Pancreas (tissue), 10 donors: Measurements from ENCODE around the gene ROM1. TPM values are rescaled to one million over a fixed set of nuclear protein-coding genes. Genes with fewer than 3 reads are reported as not detected.

ENCODE experiments used
- ATAC-seq, 4 donors: fragments of 200-7000 bp; cut with Tn5 transposase; one replicate each; pipeline versions ENCODE4 v1.8.0 to v1.9.1; 2020; ENCODE audit warnings: mild to moderate bottlenecking in 4 of 4, moderate library complexity in 4 of 4
- DNase-seq, 6 donors: peaks; one replicate each; pipeline ENCODE4 v3.0.0-alpha.2; 2020
- FAIRE-seq: peaks from 2 replicates; lab custom pipeline; 2012; peaks lifted over from hg19 to GRCh38; lab: Jason Lieb, UNC
- H3K27ac ChIP-seq, 4 donors: fragments of 200-600 bp; sonication (generic); 1 replicate in 3 of 4; 2 replicates in 1 of 4; pipeline versions ENCODE4 v1.5.0 to v1.8.0; 2020
- H3K27me3 ChIP-seq, 4 donors: fragments of 200-600 bp; one replicate each; pipeline ENCODE4 v1.8.0; 2021
- H3K36me3 ChIP-seq, 3 donors: fragments of 200-600 bp; sonication (generic) in 1 of 3; one replicate each; pipeline versions ENCODE4 v1.5.0 to v1.8.0; 2020 to 2021
- H3K4me1 ChIP-seq, 3 donors: fragments of 200-600 bp; one replicate each; pipeline ENCODE4 v1.8.0; 2021
- H3K4me3 ChIP-seq, 4 donors: fragments of 200-600 bp; sonication (generic) in 2 of 4; one replicate each; pipeline versions ENCODE4 v1.5.0 to v1.8.0; 2020 to 2021
- H3K9me3 ChIP-seq, 4 donors: fragments of 200-600 bp; one replicate each; pipeline ENCODE4 v1.8.0; 2021
- WGBS, 2 donors: extraction: QIAGEN DNeasy Blood & Tissue Kit; methylation state at CpG; one replicate each; pipeline ENCODE4 v1.1.7; 2013; 5-methylcytosine and 5-hydroxymethylcytosine counted together
- intact Hi-C, 3 donors: fragments of 100-400 bp; cut with DNase I; formaldehyde crosslinking; loops; one replicate each; pipeline versions ENCODE4 v1.11.1 to v1.14.2; 2022
- polyA plus RNA-seq, 2 donors: library from polyadenylated mRNA; stranded (reverse); fragments of 200-250 nt; gene quantifications; one replicate each; pipeline ENCODE4 v1.2.3, GENCODE V29; 2013
- total RNA-seq, 6 donors: library from RNA; stranded (reverse); fragmentation: NEBNext Ultra II Directional in 4 of 6; extraction: Animal tissue kit (Norgen Biotek cat#: 25700) in 4 of 6; gene quantifications; one replicate each; pipeline versions ENCODE4 v1.2.1 to v1.2.4, GENCODE V29; 2021 to 2023
- TF ChIP-seq, protein P1 (sequence below), 4 donors: fragments of 200-600 bp; sonication (generic) in 3 of 4; IDR thresholded peaks; one replicate each; pipeline versions ENCODE4 v1.5.0 to v1.8.0; 2021; ENCODE audit warnings: antibody characterized with exemption in 4 of 4
- donor health status: healthy with polysubstance abuse.
- donor health status: DM: no; HTN: no; CAD: no; lungs with moderate emphysema.
- donor health status: DM: no; HTN: no; CAD: no.
- donor health status: control.
- donor health status: control.
- donor health status: Bipolar disorder and iron deficiency.
- donor health status: DM: yes; HTN: yes; CAD: no.
- donor health status: DM: no; HTN: no; CAD: no.
- donor health status: DM: no; HTN: no; CAD: no.
- donor health status: DM: yes; HTN: yes; CAD: no.

The ROM1 gene
- total and polyA plus RNA-seq, 8 donors: 0.65 to 5.6 (median 1.8) TPM

DNA sequence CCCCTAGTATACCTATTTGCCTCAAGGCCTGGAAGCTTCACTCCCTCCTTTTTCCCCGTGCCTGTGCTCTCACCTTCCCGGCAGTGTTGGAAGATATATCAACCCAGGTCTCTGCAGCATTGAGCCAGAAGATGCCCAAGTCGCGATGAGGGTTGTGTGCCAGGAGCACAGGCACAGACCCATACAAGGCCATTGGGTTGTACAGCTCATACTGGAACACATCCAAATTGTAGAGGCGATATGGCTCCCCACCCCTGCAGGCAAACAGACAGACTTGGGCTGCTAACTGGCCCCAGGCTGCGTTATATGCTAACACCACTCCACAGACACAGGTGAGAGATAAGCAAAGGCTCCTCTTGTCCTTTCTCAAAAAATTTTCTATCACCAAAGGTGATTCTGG lies 19.4 kb downstream of the ROM1 start:
- no peak for DNase-seq
- Histone ChIP-seq H3K4me3 (no peak overlapping the region), H3K36me3 (peaks cover 3 to 93% (median 45%) of the 10 kb centered on the region in 3 donors), H3K9me3 (no peaks in the 10 kb centered on the region), H3K4me1 (no peaks in the 10 kb centered on the region), H3K27me3 (no peaks in the 10 kb centered on the region), H3K27ac (no peak overlapping the region)
- TF ChIP-seq, protein P1, sequence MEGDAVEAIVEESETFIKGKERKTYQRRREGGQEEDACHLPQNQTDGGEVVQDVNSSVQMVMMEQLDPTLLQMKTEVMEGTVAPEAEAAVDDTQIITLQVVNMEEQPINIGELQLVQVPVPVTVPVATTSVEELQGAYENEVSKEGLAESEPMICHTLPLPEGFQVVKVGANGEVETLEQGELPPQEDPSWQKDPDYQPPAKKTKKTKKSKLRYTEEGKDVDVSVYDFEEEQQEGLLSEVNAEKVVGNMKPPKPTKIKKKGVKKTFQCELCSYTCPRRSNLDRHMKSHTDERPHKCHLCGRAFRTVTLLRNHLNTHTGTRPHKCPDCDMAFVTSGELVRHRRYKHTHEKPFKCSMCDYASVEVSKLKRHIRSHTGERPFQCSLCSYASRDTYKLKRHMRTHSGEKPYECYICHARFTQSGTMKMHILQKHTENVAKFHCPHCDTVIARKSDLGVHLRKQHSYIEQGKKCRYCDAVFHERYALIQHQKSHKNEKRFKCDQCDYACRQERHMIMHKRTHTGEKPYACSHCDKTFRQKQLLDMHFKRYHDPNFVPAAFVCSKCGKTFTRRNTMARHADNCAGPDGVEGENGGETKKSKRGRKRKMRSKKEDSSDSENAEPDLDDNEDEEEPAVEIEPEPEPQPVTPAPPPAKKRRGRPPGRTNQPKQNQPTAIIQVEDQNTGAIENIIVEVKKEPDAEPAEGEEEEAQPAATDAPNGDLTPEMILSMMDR (IDR thresholded peaks at IDR 0.05): no peak
- FAIRE-seq: no peak
- ATAC-seq: peak in 1 of 4 donors; percentile 28
- WGBS, 2 donors: 65 to 71% methylated on average over 6 of the region's 6 CpGs
- intact Hi-C loops: no loop called here

DNA sequence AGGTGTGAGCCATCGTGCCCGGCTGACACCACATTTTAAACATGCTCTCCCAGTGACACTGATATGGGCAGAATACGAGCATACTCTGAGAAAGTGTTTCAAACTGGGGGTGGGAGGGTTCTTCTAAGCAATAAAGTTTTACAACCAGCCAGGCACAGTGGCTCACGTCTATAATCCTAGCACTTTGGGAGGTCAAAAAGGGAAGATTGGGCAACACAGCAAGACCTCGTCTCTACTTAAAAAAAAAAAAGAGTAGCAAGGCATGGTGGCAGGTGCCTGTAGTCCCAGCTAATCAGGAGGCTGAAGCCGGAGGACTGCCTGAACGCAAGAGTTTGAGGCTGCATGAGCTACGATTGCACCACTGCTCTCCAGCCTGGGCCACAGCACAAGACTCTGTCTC lies 31.2 kb downstream of the ROM1 start:
- H3K9me3 ChIP-seq: no peaks in the 10 kb centered on the region
- H3K4me3 ChIP-seq: no peak overlapping the region
- H3K27me3 ChIP-seq: no peaks in the 10 kb centered on the region
- no peak overlapping the region for H3K27ac ChIP-seq
- peaks cover 6 to 13% (median 8%) of the 10 kb centered on the region in 3 donors for H3K4me1 ChIP-seq
- ATAC-seq (no peak), FAIRE-seq (no peak), DNase-seq (no peak)
- intact Hi-C loops: no loop called here
- TF ChIP-seq, protein P1 (IDR thresholded peaks at IDR 0.05): no peak
- peaks cover 0 to 8% (median under 1%) of the 10 kb centered on the region in 3 donors for H3K36me3 ChIP-seq
- WGBS, 2 donors: 83 to 89% methylated on average over 8 of the region's 8 CpGs

DNA sequence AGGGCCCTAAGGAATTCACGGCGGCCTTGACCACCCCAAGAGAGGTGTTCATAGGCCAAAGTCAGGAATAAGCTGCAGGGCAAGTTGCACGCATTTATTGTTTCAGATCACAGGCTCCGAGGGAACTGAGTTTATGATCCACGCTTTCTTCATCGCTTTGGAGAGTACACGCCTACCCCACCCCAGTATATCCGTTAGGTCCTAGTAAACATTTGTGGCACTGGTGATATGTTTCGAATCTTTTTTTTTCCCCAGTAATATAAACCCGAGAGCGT lies 32.6 kb downstream of the ROM1 start:
- TF ChIP-seq, protein P1 (IDR thresholded peaks at IDR 0.05): no peak
- Histone ChIP-seq H3K4me1 (peaks cover 6 to 13% (median 8%) of the 10 kb centered on the region in 3 donors), H3K27me3 (no peaks in the 10 kb centered on the region), H3K9me3 (no peaks in the 10 kb centered on the region), H3K27ac (peak overlapping the region in 2 of 4 donors; percentile 81 to 87), H3K36me3 (peaks cover 0 to 14% (median 3%) of the 10 kb centered on the region in 3 donors), H3K4me3 (peak overlapping the region; percentile 82 to 98 (median 92))
- FAIRE-seq (no peak), ATAC-seq (no peak), DNase-seq (no peak)
- 6 to 9% methylated on average over 11 of the region's 11 CpGs for WGBS, 2 donors
- intact Hi-C loops: no loop called here

DNA sequence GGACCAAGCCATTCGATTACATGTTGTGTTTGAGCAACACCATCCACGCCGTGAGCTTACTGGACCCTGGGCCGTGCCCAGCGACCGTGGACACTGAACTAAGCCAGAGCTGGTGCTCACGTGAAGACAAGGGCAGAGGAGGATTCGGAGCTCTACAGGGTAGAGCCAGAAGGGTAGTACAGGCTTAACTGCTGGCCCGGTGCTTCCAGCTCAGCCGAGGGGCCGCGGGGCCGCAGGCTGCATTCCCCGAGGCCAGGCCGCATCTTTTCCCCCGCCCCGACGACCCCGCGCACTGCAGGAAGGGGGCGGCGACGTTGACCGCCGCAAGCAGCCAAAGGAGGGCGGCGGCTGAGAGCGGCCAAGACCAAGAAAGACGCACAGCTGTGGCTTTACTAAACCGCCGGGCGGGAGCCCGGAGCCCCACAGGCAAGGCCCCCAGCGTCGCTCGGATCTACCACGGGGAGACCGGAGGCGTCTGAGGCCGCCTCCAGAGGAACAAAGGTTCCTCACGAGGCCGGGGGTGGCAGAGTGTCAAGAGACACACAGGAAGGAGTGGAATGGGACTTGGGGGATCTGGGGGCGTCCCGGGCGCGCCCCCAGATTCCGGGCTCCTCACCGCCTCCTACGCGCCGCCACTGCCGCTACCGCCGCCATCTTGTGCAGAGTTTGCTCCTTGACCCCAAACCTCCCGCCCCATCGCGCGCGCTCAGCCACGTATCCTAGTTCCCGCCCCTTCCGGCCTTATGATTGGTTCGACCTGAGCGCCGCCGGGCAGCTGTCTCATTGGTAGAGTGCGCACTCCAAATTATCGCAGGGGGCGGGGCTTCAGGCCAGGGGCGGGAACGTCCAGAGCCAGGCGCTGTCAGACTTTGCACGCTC lies 33.1 kb downstream of the ROM1 start, which contains the start of gene GANAB:
Gene GANAB, minus strand, starts transcription at position 668 of the 879 bp plus-strand sequence. Its CDS starts 14 bp downstream, at position 654.
- TF ChIP-seq, protein P1 (IDR thresholded peaks at IDR 0.05): no peak
- Histone ChIP-seq H3K27ac (peak within 1 kb of the TSS; percentile 75 to 87 (median 84)), H3K9me3 (no peaks in the 10 kb centered on the region), H3K4me1 (peaks cover 6 to 13% (median 8%) of the 10 kb centered on the region in 3 donors), H3K4me3 (peak within 1 kb of the TSS; percentile 82 to 98 (median 92)), H3K27me3 (no peaks in the 10 kb centered on the region), H3K36me3 (peaks cover 0 to 14% (median 3%) of the 10 kb centered on the region in 3 donors)
- intact Hi-C loops: no loop called here
- 0 to 1% methylated on average over 67 to 73 of the region's 73 CpGs for WGBS, 2 donors
- ATAC-seq (peak; percentile 97 to 99 (median 98)), FAIRE-seq (peak; percentile 77), DNase-seq (peak; percentile 99)
